Measurements from ENCODE around the gene CTIF. TPM values are rescaled to one million over a fixed set of nuclear protein-coding genes. Genes with fewer than 3 reads are reported as not detected.

Gene CTIF
- total RNA-seq, 1 donor from 2014 or later = 4.2 TPM

DNA sequence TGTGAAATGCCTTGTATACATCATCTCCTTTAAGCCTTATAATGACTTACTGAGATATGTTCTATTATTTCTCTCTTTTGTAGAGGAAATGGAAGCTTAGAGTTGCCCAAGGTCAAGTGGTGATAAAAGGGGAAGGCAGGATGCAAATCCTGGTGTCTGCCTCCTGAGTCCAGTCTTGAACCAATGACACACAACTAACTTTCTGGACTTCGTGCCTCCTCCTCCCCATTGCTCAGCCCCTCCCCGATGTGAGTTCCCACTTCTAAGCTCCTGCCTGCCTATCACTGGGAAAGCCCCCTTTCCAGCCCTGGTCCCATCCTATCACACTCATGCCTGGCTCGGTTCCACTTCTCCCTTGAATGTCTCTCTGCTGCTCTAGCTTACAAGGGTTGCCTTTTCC is 6.9 kb upstream of the CTIF start:
- intact Hi-C loops (cut with micrococcal nuclease) = loop anchor here (10.0 kb wide), 1 partner anchor 1357 kb away; the partner anchor contains the start of gene IER3IP1

DNA sequence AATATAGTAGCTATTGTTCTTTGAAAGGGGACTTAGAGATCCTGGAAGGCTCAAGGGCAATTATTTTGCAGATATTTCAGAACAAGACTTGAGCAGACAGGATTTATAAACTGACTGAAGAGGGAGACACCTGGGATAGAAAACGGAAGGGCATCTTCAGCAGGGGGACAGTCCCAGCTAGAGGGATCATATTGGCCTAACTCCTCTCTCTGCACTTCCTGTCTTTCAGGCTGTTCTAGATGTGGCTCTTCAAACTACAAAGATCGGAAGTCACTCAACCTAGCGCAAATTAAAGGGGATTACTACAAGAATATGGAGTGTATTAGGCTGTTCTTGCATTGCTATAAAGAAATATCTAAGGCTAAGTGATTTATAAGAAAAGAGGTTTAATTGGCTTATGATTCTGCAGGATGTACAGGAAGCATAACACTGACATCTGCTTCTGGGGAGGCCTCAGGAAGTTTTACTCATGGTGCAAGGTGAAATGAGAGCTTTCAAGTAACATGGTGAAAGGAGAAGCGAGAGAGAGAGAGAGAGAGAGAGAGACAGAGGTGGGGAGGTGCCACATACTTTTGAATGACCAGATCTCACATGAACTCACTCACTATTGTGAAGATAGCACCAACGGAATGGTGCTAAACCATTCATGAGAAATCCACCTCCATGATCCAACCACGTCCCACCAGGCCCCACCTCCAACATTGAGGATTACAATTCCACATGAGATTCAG is 5.3 kb upstream of the CTIF start:
- intact Hi-C loops (cut with micrococcal nuclease) = loop anchor here (10.0 kb wide), 1 partner anchor 1359 kb away; the partner anchor contains the start of gene IER3IP1

GRCh38 chr18:48534364-48534763 is 4.5 kb upstream of the CTIF start:
- intact Hi-C loops (cut with micrococcal nuclease) = loop anchor here (10.0 kb wide), 1 partner anchor 1360 kb away; the partner anchor contains the start of gene IER3IP1

DNA sequence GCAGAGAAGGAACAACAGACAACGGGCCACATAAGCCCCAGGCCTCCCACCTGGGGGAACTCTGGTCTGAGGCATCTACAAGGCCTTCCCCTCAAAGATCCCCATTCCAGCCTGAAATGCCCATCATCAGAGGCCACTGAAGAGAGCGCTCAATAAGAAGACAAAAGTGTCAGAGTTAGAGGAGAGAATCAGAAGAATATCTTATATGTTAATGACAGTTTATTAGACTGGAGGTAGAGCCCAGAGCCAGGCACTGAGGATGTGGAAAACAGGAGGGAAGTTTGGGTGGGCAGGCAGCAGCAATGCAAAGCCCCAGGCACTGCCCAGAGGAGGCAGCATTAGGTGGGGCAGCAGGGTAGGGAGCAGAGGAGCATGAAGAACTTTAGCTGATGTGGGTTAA is 2.9 kb upstream of the CTIF start:
- intact Hi-C loops (cut with micrococcal nuclease) = loop anchor here (5.0 to 10.0 kb wide), 3 partner anchors 1361 to 1836 kb away; partner anchors contain the start of genes CXXC1 and IER3IP1

DNA sequence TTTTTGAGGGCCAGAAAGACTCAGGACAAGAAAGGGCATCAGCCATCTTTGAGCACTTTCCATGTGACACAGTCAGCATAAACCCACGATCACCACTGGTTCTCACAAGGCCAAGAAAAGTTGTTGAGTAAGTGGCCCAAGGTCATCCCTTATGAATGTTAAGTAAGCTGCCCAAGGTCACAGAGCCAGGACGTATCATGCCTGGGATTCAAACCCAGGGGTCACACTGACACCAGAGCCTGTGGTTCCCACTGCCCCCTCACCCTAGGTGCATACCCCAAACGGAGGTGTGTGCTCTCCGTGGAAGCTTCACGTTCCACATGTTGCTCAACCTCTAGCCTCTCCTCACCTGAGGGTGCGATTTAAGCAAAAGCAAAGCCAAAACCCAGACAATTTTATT is 2.3 kb upstream of the CTIF start:
- intact Hi-C loops (cut with micrococcal nuclease) = loop anchor here (5.0 to 10.0 kb wide), 3 partner anchors 1362 to 1836 kb away; partner anchors contain the start of genes CXXC1 and IER3IP1

DNA sequence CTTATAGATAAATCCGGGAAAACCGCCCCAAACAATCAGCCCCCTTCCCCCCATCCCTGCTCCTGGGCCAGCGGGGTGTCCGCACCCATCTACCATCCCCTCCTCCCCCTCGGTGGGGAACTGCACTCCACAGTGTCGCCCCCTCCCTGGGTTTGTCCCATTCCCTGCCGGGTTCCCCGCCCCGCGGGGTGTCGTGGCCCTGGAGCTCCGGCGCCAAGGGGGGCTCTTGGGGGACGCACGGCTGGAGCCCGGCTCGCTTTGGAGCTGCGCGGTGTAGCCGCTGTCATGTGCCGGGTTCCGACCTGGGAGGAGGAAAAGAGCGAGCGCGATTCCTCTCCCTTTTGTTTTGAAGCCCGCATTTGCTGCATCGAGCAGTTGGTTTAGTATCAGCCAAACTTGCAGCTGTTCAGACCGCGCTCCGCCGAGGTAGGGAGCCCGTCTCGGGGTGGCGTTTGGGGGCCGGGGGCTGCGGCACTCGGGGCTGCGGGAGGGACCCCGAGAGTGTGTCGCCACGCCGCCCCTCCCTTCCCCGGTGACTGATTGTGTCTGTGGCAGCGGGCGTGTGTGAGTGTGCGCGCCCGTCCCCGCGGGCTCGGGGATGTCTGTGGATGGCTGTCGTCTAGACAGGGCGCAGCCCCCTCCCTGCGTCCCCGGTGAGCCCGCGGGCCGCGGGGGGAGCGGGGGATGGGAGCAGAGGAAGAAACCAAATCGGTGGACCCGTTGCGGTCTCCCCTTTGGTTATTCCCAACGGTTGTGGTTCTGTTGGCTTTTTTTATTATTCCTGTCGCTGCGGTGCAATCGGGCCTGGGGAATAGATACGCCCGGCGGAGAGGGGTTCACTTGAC is 797 bp downstream of the CTIF start:
- intact Hi-C loops (cut with micrococcal nuclease) = loop anchor here (1.0 to 10.0 kb wide), 10 partner anchors 129 to 1833 kb away; partner anchors contain the start of genes ACAA2, CFAP53, CXXC1 and DYM

- intact Hi-C loops (cut with micrococcal nuclease) = loop anchor here (1.0 to 5.0 kb wide), 2 partner anchors 952 to 1727 kb away; partner anchors contain the start of genes CFAP53 and RPL17
Measured at GRCh38 chr18:48540251-48541025, 1.6 kb downstream of the CTIF start.

- intact Hi-C loops (cut with micrococcal nuclease) = loop anchor here (5.0 kb wide), 1 partner anchor 1726 kb away; the partner anchor contains the start of gene CFAP53
Measured at GRCh38 chr18:48541026-48541746, 2.4 kb downstream of the CTIF start.

DNA sequence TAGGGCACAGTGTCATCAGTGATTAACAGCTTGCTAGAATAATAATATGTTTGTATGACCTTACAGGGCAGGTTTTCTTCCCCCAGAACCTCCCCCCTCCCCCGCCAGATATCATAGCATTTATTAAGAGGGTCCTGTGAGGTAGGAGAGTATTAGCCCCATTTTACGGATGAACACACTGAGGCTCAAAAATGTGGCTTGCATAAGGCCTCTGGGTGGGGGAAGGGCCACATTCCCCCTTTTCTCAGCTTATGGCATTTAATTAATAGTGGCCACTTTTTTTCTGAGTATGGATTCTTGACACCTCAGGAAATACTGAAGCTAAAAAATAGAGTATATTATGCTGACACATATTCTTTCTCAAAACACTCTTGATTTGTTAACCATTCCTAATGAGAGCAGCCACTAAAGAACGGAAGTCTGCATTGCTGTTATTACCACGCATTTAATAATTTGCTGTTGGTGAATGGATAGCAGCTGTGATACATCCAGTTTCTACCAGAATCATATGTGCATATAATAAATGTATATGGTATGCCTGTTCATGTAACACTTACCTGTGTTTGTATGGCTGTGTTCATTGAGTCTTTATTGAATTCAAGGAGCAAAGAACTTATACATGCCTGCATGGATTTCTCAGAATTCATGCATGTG is 3.0 kb downstream of the CTIF start:
- intact Hi-C loops (cut with micrococcal nuclease) = loop anchor here (5.0 kb wide), 1 partner anchor 1725 kb away; the partner anchor contains the start of gene CFAP53

DNA sequence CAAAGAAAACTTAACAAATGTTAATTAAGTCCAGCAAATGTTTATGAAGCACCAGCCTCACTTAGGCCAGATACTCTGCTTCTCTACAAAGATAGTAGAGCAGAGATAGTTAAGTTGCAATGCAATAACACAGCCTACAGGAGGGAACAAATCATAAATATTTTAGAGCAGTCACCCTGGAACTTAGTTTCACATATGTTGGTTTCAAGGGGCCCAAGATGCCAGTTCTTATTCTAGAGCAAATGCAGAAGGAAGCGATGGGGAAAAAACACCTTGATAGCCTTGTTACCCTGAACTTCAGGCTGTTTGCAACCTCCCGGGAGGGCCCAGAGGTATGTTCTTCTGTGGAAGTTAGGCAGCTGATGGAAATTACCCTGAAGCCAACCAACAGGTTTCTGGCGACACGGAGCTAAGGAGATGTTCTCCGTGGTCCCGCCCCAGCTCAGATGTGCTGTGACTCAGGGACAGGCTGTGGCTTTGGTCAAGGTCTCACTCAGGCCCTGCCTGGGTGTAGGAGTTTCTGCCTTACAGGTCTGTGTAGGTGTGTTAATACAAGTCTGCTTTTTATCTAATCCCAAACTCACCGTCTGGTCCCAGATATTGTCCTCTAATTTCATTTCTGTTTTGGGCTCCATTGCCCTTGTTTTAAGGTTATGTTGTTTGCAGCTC is 3.8 kb downstream of the CTIF start:
- intact Hi-C loops (cut with micrococcal nuclease) = loop anchor here (5.0 kb wide), 1 partner anchor 1725 kb away; the partner anchor contains the start of gene CFAP53

GRCh38 chr18:48543228-48543627 is 4.4 kb downstream of the CTIF start:
- intact Hi-C loops (cut with micrococcal nuclease) = loop anchor here (5.0 kb wide), 1 partner anchor 1724 kb away; the partner anchor contains the start of gene CFAP53

DNA sequence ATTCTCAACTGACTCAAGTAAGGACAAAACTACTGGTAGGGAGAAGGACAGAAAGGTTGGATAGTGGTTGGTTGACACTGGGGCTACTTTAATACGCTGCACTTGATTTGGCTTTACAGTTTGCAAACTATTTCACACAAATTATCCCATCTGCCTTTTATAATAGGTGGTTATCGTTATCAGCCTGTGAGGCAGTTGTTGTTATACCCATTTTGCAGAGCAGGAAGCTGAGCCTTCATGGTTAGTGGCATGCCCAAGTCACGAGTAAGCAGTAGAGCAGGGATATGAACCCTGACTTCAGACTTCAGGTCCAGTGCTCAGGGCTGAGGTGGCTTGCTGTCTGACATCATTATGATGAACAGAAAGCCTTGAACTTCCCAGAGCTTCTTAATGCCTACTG is 5.3 kb downstream of the CTIF start:
- intact Hi-C loops (cut with micrococcal nuclease) = loop anchor here (5.0 kb wide), 1 partner anchor 1723 kb away; the partner anchor contains the start of gene CFAP53

DNA sequence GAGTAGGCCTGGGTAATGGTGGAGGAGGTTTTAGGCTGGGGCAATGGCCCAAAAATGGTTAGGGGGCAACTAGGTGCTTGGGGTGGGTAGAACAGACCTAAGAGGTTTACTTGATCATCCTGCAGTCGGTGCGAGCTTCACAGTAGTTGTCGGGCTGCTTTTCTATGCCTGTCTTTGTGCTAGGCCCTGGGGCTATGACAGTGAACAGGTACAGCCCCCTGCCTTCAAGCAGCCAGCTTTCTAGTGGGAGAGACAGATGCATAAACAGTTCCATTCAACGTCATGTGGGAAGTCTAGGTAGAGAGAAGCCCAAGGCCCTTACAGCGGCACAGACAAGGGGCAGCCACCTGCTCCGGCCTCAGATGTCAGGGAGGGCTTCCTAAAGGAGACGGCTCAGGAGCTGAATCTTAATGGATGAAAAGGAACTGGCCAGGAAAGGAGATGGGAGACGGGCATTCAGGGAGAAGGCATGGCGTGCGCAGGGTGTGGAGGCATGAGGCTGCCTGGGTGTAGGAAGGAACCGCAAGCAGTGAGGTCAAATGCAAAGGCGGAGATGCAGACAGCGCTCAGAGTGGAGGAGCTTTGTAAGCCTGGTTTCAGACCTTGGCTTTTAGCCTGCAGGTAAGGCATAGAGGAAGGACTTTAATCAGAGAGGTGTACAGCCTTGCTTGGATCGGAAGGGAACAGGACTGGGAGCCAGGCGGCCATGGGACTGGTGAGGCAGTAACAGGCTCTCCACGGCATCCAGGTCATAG is 6.0 kb downstream of the CTIF start:
- intact Hi-C loops (cut with micrococcal nuclease) = loop anchor here (5.0 kb wide), 1 partner anchor 1722 kb away; the partner anchor contains the start of gene CFAP53

GRCh38 chr18:48545757-48546321 is 7.0 kb downstream of the CTIF start:
- intact Hi-C loops (cut with micrococcal nuclease) = no loop called here

DNA sequence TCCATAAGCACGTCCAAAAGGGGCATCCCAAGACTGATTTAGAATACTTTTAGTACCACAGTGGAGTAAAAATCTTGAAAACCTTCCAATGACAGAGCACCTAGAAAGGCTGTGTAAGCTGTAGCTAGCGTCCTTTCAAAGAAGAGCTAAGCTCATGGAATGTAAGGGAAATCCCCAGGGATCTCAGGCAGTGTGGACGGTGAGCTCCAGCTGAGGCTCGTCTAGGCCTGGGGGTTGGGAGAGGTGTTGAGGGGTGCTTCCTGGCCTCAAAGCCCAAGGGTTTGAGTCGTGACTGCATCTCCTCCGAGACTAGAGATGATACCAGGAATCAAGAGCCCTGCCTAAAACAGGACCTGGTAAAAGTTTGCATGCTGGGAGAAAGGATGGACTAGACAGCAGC is 7.6 kb downstream of the CTIF start:
- intact Hi-C loops (cut with micrococcal nuclease) = no loop called here

DNA sequence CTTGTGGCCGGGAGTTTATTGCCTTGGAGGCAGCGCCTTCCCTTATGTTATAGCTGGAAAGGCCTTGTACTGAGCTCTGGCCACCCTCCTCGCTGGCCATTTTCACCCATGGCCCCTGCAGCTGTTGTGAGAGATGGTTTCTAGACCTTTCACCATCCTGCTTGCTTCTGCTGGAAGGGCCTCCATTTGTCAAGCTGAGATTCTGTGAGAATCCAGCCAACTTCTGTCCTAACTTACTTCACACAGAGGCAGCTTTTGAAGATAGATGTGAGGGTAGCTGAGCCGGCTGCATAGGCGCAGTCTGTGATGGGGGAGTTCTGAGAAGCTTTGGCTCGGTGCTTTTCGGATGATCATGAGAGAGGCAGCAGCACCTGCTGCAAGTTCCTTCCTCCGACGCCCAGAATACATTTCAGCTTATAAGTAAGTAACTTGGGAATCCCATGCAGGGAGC is 8.7 kb downstream of the CTIF start:
- intact Hi-C loops (cut with micrococcal nuclease) = no loop called here

DNA sequence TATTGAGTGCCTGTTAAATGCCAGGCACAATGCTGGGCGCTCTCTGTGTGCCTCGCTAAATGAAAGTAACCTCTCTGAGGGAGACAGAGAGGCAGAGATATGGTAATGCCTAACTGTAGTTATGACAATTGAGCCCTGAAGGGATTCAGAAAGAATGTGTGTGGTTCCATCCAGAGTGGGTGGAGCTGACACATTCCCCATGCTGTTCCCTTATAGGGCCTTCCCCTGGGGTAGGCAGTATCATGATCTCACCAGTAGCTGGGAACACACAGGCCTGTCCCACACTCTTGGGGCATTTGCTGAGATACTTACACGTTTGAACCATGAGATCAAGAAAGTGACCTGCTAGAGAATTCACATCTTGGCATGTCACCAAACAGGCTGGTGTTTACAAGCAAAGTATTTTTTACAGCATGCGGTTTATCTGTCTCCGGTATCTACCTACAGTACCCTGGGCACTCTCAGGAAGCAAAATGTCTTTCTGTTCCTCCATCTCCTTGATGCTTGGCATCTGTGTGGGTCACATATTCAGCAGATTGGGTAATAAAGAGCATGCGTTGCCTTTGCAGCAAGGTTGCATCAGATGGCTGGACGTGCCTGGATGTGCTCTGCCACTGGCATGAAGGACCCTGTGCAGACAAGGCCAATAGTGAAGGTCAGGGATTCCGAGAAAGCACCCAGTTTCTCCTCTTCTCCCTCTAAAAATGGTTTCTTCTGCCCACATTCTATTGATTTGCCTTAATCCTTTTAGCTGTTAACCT is 9.4 kb downstream of the CTIF start:
- intact Hi-C loops (cut with micrococcal nuclease) = no loop called here
